H1 (cell line): ENCODE data around the gene GTSE1. TPM values are rescaled to one million over a fixed set of nuclear protein-coding genes. Genes with fewer than 3 reads are reported as not detected.

Source experiments
- CTCF ChIA-PET: fragments of 300-600 bp; sonication (Branson Sonifier 250); formaldehyde crosslinking; loops from one replicate; lab custom pipeline; 2021; ENCODE audit not compliant: partially characterized antibody; lab: Charles Lee
- POLR2A ChIA-PET: fragments of 300-600 bp; sonication (Branson Sonifier 250); formaldehyde crosslinking; loops from one replicate; lab custom pipeline; 2021; ENCODE audit warnings: inconsistent platforms; ENCODE audit not compliant: partially characterized antibody; lab: Charles Lee
- DNase-seq, 2 experiments: peaks; one replicate each; pipeline versions ENCODE4 v3.0.0 to v3.0.0-alpha.2; 2010 to 2022; ENCODE audit warnings: low spot score in 2 of 2, low read depth in 1 of 2, mixed read lengths in 1 of 2
- FAIRE-seq: peaks from 2 replicates; lab custom pipeline; 2011; peaks lifted over from hg19 to GRCh38; lab: Jason Lieb, UNC
- H2AFZ ChIP-seq: 2 replicates; pipeline ENCODE4 v1.8.1; 2012; ENCODE audit warnings: low read length, inconsistent platforms
- H2AK5ac ChIP-seq: 2 replicates; pipeline ENCODE4 v1.6.1; 2013; ENCODE audit warnings: low read depth, low read length
- H2BK120ac ChIP-seq: replicated peaks from 2 replicates; pipeline ENCODE3; 2013; ENCODE audit warnings: low read depth, low read length, inconsistent platforms
- H2BK12ac ChIP-seq: 2 replicates; pipeline ENCODE4 v1.6.1; 2013; ENCODE audit warnings: low read depth, low read length
- H2BK15ac ChIP-seq: 2 replicates; pipeline ENCODE4 v1.6.1; 2013; ENCODE audit warnings: low read length
- H2BK20ac ChIP-seq: 2 replicates; pipeline ENCODE4 v1.6.1; 2013; ENCODE audit warnings: low read length
- H2BK5ac ChIP-seq: 2 replicates; pipeline ENCODE4 v1.6.1; 2013; ENCODE audit warnings: low read depth, low read length
- H3K14ac ChIP-seq: 2 replicates; pipeline ENCODE4 v1.6.1; 2013; ENCODE audit warnings: inconsistent platforms; ENCODE audit not compliant: insufficient read length
- H3K18ac ChIP-seq: 2 replicates; pipeline ENCODE4 v1.6.1; 2013; ENCODE audit warnings: low read length; ENCODE audit errors: extremely low read depth
- H3K23ac ChIP-seq: 2 replicates; pipeline ENCODE4 v1.6.1; 2013; ENCODE audit warnings: inconsistent platforms; ENCODE audit not compliant: insufficient read length
- H3K23me2 ChIP-seq: 2 replicates; pipeline ENCODE4 v1.6.1; 2013; ENCODE audit warnings: low read depth, low read length
- H3K27ac ChIP-seq: 2 replicates; pipeline ENCODE4 v1.6.1; 2011; ENCODE audit warnings: low read depth, low read length, inconsistent platforms
- H3K27me3 ChIP-seq, 4 experiments: replicated peaks in 1 of 4; 1 replicate in 1 of 4; 2 replicates in 3 of 4; pipeline versions ENCODE4 v1.6.1 to v1.8.1; 2011 to 2013; ENCODE audit warnings: low read length in 3 of 4, mild to moderate bottlenecking in 3 of 4, inconsistent platforms in 2 of 4, mixed read lengths in 2 of 4, moderate library complexity in 1 of 4; ENCODE audit not compliant: control insufficient read depth in 3 of 4, insufficient read depth in 3 of 4; ENCODE audit errors: extremely low read depth in 1 of 4
- H3K36me3 ChIP-seq, 4 experiments: 2 replicates each; pipeline versions ENCODE4 v1.6.1 to v1.8.1; 2011 to 2013; ENCODE audit warnings: mild to moderate bottlenecking in 4 of 4, low read length in 3 of 4, moderate library complexity in 2 of 4, control low read depth in 1 of 4, inconsistent platforms in 1 of 4; ENCODE audit not compliant: insufficient read depth in 4 of 4, control insufficient read depth in 2 of 4
- H3K4ac ChIP-seq: replicated peaks from 2 replicates; pipeline ENCODE3; 2013; ENCODE audit warnings: low read length, low read depth, mixed read lengths, inconsistent platforms; ENCODE audit not compliant: insufficient read length
- H3K4me1 ChIP-seq, 4 experiments: replicated peaks in 1 of 4; 1 replicate in 1 of 4; 2 replicates in 3 of 4; pipeline versions ENCODE4 v1.6.1 to v1.8.1; 2011 to 2013; ENCODE audit warnings: low read length in 3 of 4, inconsistent platforms in 2 of 4, mixed read lengths in 1 of 4; ENCODE audit not compliant: insufficient read depth in 4 of 4, control insufficient read depth in 3 of 4
- H3K4me2 ChIP-seq, 2 experiments: 2 replicates each; pipeline versions ENCODE4 v1.6.1 to v1.8.1; 2011 to 2013; ENCODE audit warnings: low read depth in 2 of 2, low read length in 2 of 2, control low read depth in 1 of 2, inconsistent platforms in 1 of 2, mild to moderate bottlenecking in 1 of 2; ENCODE audit not compliant: insufficient read depth in 1 of 2
- H3K4me3 ChIP-seq, 4 experiments: fragments of 200-600, 300-600 bp in 1 of 4; sonication (generic), shearing (Covaris generic), sonication (Bioruptor Twin) in 1 of 4; 2 replicates each; pipeline versions ENCODE4 v1.5.1 to v1.8.1; 2011 to 2016; ENCODE audit warnings: low read length in 4 of 4, low read depth in 3 of 4, control low read depth in 2 of 4, inconsistent platforms in 2 of 4, mild to moderate bottlenecking in 2 of 4, mixed read lengths in 1 of 4, moderate library complexity in 1 of 4; ENCODE audit not compliant: insufficient read depth in 2 of 4; ENCODE audit errors: extremely low read depth in 1 of 4
- H3K56ac ChIP-seq: replicated peaks from 2 replicates; pipeline ENCODE3; 2013; ENCODE audit warnings: low read depth, mild to moderate bottlenecking, mixed read lengths, low read length, inconsistent platforms; ENCODE audit not compliant: insufficient read length
- H3K79me1 ChIP-seq: 2 replicates; pipeline ENCODE4 v1.6.1; 2013; ENCODE audit warnings: low read depth, low read length, control low read depth
- H3K79me2 ChIP-seq, 2 experiments: 2 replicates each; pipeline versions ENCODE4 v1.6.1 to v1.8.1; 2012 to 2013; ENCODE audit warnings: low read length in 2 of 2, mild to moderate bottlenecking in 2 of 2, inconsistent platforms in 1 of 2; ENCODE audit not compliant: insufficient read depth in 2 of 2, control insufficient read depth in 1 of 2
- H3K9ac ChIP-seq, 4 experiments: replicated peaks in 1 of 4; 1 replicate in 1 of 4; 2 replicates in 3 of 4; pipeline versions ENCODE4 v1.6.1 to v1.8.1; 2011 to 2013; ENCODE audit warnings: low read depth in 3 of 4, low read length in 3 of 4, control low read depth in 2 of 4, mild to moderate bottlenecking in 2 of 4, moderate library complexity in 2 of 4, inconsistent platforms in 1 of 4; ENCODE audit errors: extremely low read depth in 1 of 4
- H3K9me3 ChIP-seq, 2 experiments: 2 replicates each; pipeline versions ENCODE4 v1.6.1 to v1.8.1; 2012 to 2013; ENCODE audit warnings: mild to moderate bottlenecking in 2 of 2, moderate library complexity in 2 of 2, control low read depth in 1 of 2, inconsistent platforms in 1 of 2, low read depth in 1 of 2, low read length in 1 of 2, mixed read lengths in 1 of 2; ENCODE audit not compliant: insufficient read depth in 2 of 2
- H4K20me1 ChIP-seq, 2 experiments: replicated peaks in 1 of 2; 2 replicates each; pipeline versions ENCODE3 to v1.8.1; 2011 to 2013; ENCODE audit warnings: inconsistent platforms in 2 of 2, low read length in 2 of 2, mild to moderate bottlenecking in 1 of 2; ENCODE audit not compliant: insufficient read depth in 2 of 2, control insufficient read depth in 1 of 2
- H4K5ac ChIP-seq: 2 replicates; pipeline ENCODE4 v1.6.1; 2013; ENCODE audit warnings: low read length, low read depth, mixed read lengths, inconsistent platforms; ENCODE audit not compliant: insufficient read length
- H4K8ac ChIP-seq: 2 replicates; pipeline ENCODE4 v1.8.0; 2013; ENCODE audit warnings: mild to moderate bottlenecking, moderate library complexity, low read length, inconsistent platforms; ENCODE audit not compliant: insufficient read depth; ENCODE audit errors: extremely low read depth
- H4K91ac ChIP-seq: replicated peaks from 2 replicates; pipeline ENCODE3; 2013; ENCODE audit warnings: low read length, mixed read lengths, inconsistent platforms; ENCODE audit not compliant: insufficient read length
- SIX5 ChIP-seq: IDR thresholded peaks from 2 replicates; pipeline ENCODE4 v1.6.1; 2011; ENCODE audit warnings: mild to moderate bottlenecking, low read depth, low read length
- SP2 ChIP-seq: IDR thresholded peaks from 2 replicates; pipeline ENCODE4 v1.6.1; 2012; ENCODE audit warnings: mild to moderate bottlenecking, low read length, inconsistent platforms
- WGBS, 2 experiments: shearing (Covaris generic) in 1 of 2; methylation state at CpG; one replicate each; pipeline versions ENCODE4 v1.1.6 to v1.1.7; 2013 to 2015; ENCODE audit warnings: low lambda C conversion rate in 2 of 2, mixed read lengths in 2 of 2, inconsistent platforms in 1 of 2, low coverage in 1 of 2, missing lambda C conversion rate in 1 of 2; ENCODE audit not compliant: insufficient replicate concordance in 2 of 2, insufficient coverage in 1 of 2, insufficient read length in 1 of 2; ENCODE audit errors: extremely low coverage in 1 of 2, missing lambda C conversion rate in 1 of 2; 5-methylcytosine and 5-hydroxymethylcytosine counted together
- polyA plus RNA-seq, 7 experiments: library from polyadenylated mRNA; depleted of rRNA in 3 of 7; stranded (reverse) in 5 of 7; unstranded in 2 of 7; fragments of >200 nt in 5 of 7; fragments of 200-250 nt in 2 of 7; gene quantifications; 1 replicate in 5 of 7; 2 replicates in 1 of 7; 4 replicates in 1 of 7; pipeline versions ENCODE4 v1.2.1 to v1.2.3, GENCODE V29; 2011 to 2013; ENCODE audit warnings: missing spikeins in 2 of 7, mixed read lengths in 2 of 7
- total RNA-seq: library from RNA; stranded (reverse); fragmentation: NEBNext Ultra II Directional; extraction: Animal tissue kit (Norgen Biotek cat#: 25700); gene quantifications from 2 replicates; pipeline ENCODE4 v1.2.1, GENCODE V29; 2021

Gene GTSE1
- total and polyA plus RNA-seq, 2 of the 8 experiments (the other 6 are each of a cell fraction or from before 2014, with no cell fraction given) = 17.5 to 38.6 TPM

DNA sequence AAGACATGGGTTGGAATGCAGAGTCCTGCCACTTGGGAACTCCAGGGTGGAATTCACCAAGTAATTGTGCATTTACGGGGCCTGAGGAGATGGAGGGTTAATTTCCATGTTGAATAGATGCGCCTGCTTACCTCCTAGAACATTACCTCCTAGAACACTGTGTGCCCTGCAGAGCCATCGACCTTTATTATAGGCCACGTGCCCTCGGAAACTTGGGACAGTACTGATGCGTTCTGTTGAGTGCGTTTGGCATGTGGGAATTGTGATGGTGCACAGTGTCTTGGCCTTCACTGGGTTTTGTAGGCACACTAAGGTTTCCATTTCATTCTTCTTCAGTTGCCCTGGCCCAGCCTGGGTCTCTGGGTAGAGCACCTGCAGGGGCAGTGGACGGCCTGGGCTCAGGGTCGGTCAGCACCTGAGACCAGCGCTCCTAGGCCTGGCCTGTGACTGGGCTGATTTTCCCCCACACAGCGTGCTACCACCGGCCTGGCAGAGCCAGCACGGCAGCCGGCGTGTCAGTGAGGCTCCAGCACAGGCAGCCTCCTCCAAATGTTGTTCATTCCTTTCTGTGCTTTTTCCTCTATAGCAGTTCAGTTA is 51.5 kb downstream of the GTSE1 start:
- Histone ChIP-seq H2BK120ac (no peak overlapping the region), H2BK12ac (no peak overlapping the region), H3K14ac (no peak overlapping the region), H2AFZ (no peak overlapping the region), H3K9me3 (no peaks in the 10 kb centered on the region), H2BK5ac (no peak overlapping the region), H3K4ac (no peak overlapping the region), H4K5ac (no peak overlapping the region), H3K79me1 (peaks cover 5% of the 10 kb centered on the region)
- DNase-seq = no peak
- WGBS, 2 experiments = 94% methylated on average over 15 of the region's 15 CpGs; no CpG with 5 or more reads in 1 of the 2 experiments
- no peak for TF ChIP-seq SP2
- no peak for TF ChIP-seq SIX5
- TF ChIP-seq, all 59 proteins: peak for 0
- H3K18ac ChIP-seq = no peak overlapping the region
- no peak overlapping the region for H4K8ac ChIP-seq
- peaks cover 9 to 34% of the 10 kb centered on the region in 2 experiments for H4K20me1 ChIP-seq
- CTCF ChIA-PET = no interaction called here
- no peak overlapping the region for H3K23ac ChIP-seq
- H4K91ac ChIP-seq = no peak overlapping the region
- POLR2A ChIA-PET = interaction anchor here (0.7 kb wide), 1 partner anchor 25 kb away, joined by 3 read pairs; no protein-coding TSS in a partner anchor
- no peaks in the 10 kb centered on the region for H3K23me2 ChIP-seq
- H3K79me2 ChIP-seq = peaks cover 0 to 3% of the 10 kb centered on the region in 2 experiments; a peak in 1 of 4 replicates
- peaks cover 36 to 85% (median 74%) of the 10 kb centered on the region in 4 experiments for H3K36me3 ChIP-seq
- H2AK5ac ChIP-seq = no peak overlapping the region
- H3K9ac ChIP-seq = no peak overlapping the region
- H3K56ac ChIP-seq = no peak overlapping the region
- no peak overlapping the region for H3K4me3 ChIP-seq
- H3K27me3 ChIP-seq = no peaks in the 10 kb centered on the region
- H3K27ac ChIP-seq = no peak overlapping the region
- H3K4me1 ChIP-seq = no peaks in the 10 kb centered on the region
- no peak overlapping the region for H2BK20ac ChIP-seq
- no peak overlapping the region for H2BK15ac ChIP-seq
- H3K4me2 ChIP-seq = no peak overlapping the region
- FAIRE-seq = no peak
